Measurements from ENCODE around the gene IKBKE. TPM values are rescaled to one million over a fixed set of nuclear protein-coding genes. Genes with fewer than 3 reads are reported as not detected.
A peak's percentile ranks its signal among the peaks of the same experiment; 100 is the strongest.

The IKBKE gene
- 8.6 and 9.8 TPM in 2 replicates for total RNA-seq (2021; fragmentation: NEBNext Ultra II Directional; extraction: Animal tissue kit (Norgen Biotek cat#: 25700))
- 9.1 and 12.0 TPM in 2 replicates for polyA plus RNA-seq (2011; rRNA removed)
- 9.0 TPM for polyA plus RNA-seq (2011; cell fraction: cytosol; rRNA removed)
- 24.8 TPM for polyA plus RNA-seq (2011; cell fraction: nucleus; rRNA removed)
- 7.5 to 13.1 TPM (median 12.1 TPM) in 4 replicates for polyA plus RNA-seq (2012, experiment 1 of 2)
- 7.7 TPM for polyA plus RNA-seq (2012, experiment 2 of 2)
- polyA plus RNA-seq (2013, experiment 1 of 2) = 4.2 TPM
- polyA plus RNA-seq (2013, experiment 2 of 2) = 3.9 TPM
- 13.0 and 19.8 TPM in 2 replicates for polyA minus RNA-seq (2011; rRNA and poly(A)+ RNA removed)
- 5.9 TPM for polyA minus RNA-seq (2011; cell fraction: cytosol; rRNA and poly(A)+ RNA removed)
- 15.1 TPM for polyA minus RNA-seq (2011; cell fraction: nucleus; rRNA and poly(A)+ RNA removed)
- long read RNA-seq, experiment 1, partial matches to known transcripts = 4 of 6 reads
- long read RNA-seq, experiment 1, other reads (novel, unspliced or antisense) = 1 of 6 reads
- long read RNA-seq, experiment 2, partial matches to known transcripts = 1 of 5 reads
- long read RNA-seq, experiment 2, other reads (novel, unspliced or antisense) = 2 of 5 reads

DNA sequence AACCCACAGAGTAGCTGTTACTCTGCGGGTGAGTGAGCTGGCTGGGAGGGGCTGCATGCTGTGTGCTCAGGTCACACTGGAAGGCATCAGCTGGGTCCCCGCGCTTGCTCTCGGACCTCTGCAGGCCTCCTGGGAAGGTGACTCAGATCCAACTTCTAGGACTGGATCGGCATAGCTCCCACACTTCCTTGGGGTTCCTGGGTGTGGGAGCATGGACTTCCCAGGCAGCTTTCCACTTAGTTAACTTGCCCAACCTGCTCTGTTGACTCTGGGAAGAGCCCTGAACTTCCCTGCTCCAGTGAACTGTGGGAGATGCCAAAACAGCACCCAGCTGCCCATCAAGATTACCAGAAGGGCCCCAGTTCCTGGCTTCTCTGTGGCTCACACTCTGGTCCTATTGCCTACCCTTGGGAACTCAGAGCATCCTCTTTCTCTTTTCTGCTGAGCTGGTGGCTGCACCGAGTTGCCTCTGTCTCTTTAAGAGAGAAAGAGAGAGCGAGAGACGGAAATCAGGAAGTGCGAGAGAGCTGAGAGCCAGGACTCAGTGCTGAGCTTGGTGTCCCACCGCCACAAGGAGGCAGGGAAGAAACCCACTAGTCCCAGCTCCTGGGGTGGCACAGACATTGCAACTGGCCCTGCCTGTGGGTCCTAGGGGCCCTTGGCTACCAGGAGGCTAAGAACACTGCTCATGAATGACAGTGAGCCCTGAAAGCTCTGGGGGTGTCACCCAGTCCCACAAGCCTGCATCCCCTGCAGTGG is at the start of gene IKBKE:
Gene IKBKE, plus strand, starts transcription at position 544 of the 759 bp plus-strand sequence. CDS start 2,752 bp downstream, outside the sequence.
- no peak within 1 kb of the TSS for H2AK5ac ChIP-seq (ENCODE audit: low read depth, low read length)
- H3K79me1 ChIP-seq (ENCODE audit: low read depth, low read length) = no peaks in the 10 kb centered on the region; the same call in 1 of the 2 replicates
- no peak within 1 kb of the TSS for H3K23ac ChIP-seq (ENCODE audit: insufficient read length)
- H3K4me2 ChIP-seq (ENCODE audit: insufficient read depth in 1 of 2, low read depth in 2 of 2, low read length in 2 of 2) = peak within 1 kb of the TSS; percentile 77 to 95
- no peaks in the 10 kb centered on the region for H3K79me2 ChIP-seq (ENCODE audit: control insufficient read depth in 1 of 2, insufficient read depth in 2 of 2, low read length in 2 of 2)
- H4K20me1 ChIP-seq (replicated peaks in 1 of 2; ENCODE audit: control insufficient read depth in 1 of 2, insufficient read depth in 2 of 2, low read length in 2 of 2) = no peaks in the 10 kb centered on the region
- peak within 1 kb of the TSS; percentile 31 to 65 (median 51) for H3K4me3 ChIP-seq (ENCODE audit: extremely low read depth in 1 of 4, insufficient read depth in 2 of 4, low read depth in 3 of 4, low read length in 4 of 4)
- WGBS, 2 experiments (ENCODE audit: extremely low coverage in 1 of 2, insufficient coverage in 1 of 2, insufficient read length in 1 of 2, insufficient replicate concordance in 2 of 2, low coverage in 1 of 2, low lambda C conversion rate in 2 of 2, missing lambda C conversion rate in 1 of 2) = 33% methylated on average over 8 of the region's 10 CpGs; no CpG with 5 or more reads in 1 of the 2 experiments
- H2BK12ac ChIP-seq (ENCODE audit: low read depth, low read length) = peak within 1 kb of the TSS; percentile 81; the same call in 1 of the 2 replicates
- H4K5ac ChIP-seq (ENCODE audit: insufficient read length, low read depth, low read length) = peak within 1 kb of the TSS; percentile 82
- peak within 1 kb of the TSS; percentile 58 for H4K91ac ChIP-seq (replicated peaks; ENCODE audit: insufficient read length, low read length)
- peak in 1 of 2 experiments; percentile 68 for DNase-seq (ENCODE audit: low read depth in 1 of 2, low spot score in 2 of 2)
- peak within 1 kb of the TSS in 2 of 4 experiments; percentile 1 to 6; a peak in 3 of 7 replicates for H3K9ac ChIP-seq (replicated peaks in 1 of 4; ENCODE audit: extremely low read depth in 1 of 4, low read depth in 3 of 4, low read length in 3 of 4)
- no peaks in the 10 kb centered on the region for H3K36me3 ChIP-seq (ENCODE audit: control insufficient read depth in 2 of 4, insufficient read depth in 4 of 4, low read length in 3 of 4)
- no peak within 1 kb of the TSS for H3K56ac ChIP-seq (replicated peaks; ENCODE audit: insufficient read length, low read depth, low read length)
- H2BK15ac ChIP-seq (ENCODE audit: low read length) = peak within 1 kb of the TSS; percentile 92; the same call in 1 of the 2 replicates
- no peaks in the 10 kb centered on the region for H3K9me3 ChIP-seq (ENCODE audit: insufficient read depth in 2 of 2, low read depth in 1 of 2, low read length in 1 of 2)
- peak within 1 kb of the TSS; percentile 91 for H3K18ac ChIP-seq (ENCODE audit: extremely low read depth, low read length)
- FAIRE-seq = no peak
- peaks cover 3 to 47% (median 25%) of the 10 kb centered on the region in 4 experiments for H3K4me1 ChIP-seq (replicated peaks in 1 of 4; ENCODE audit: control insufficient read depth in 3 of 4, insufficient read depth in 4 of 4, low read length in 3 of 4)
- peaks cover 9% of the 10 kb centered on the region; the same call in 1 of the 2 replicates for H3K23me2 ChIP-seq (ENCODE audit: low read depth, low read length)
- peak within 1 kb of the TSS; percentile 79 for H4K8ac ChIP-seq (ENCODE audit: extremely low read depth, insufficient read depth, low read length)
- H3K27ac ChIP-seq (ENCODE audit: low read depth, low read length) = no peak within 1 kb of the TSS
- ChIA-PET CTCF (ENCODE audit: partially characterized antibody) (interaction anchor here (0.7 to 6.0 kb wide), 19 partner anchors 9 to 321 kb away, joined by 3 to 76 read pairs (median 5); partner anchors contain the start of gene RASSF5), POLR2A (ENCODE audit: partially characterized antibody) (interaction anchor here (0.6 to 2.2 kb wide), 9 partner anchors 8 to 140 kb away, joined by 3 to 14 read pairs (median 4); partner anchors contain the start of gene RASSF5)
- peak within 1 kb of the TSS; percentile 22 for H3K4ac ChIP-seq (replicated peaks; ENCODE audit: insufficient read length, low read depth, low read length)
- H3K27me3 ChIP-seq (replicated peaks in 1 of 4; ENCODE audit: control insufficient read depth in 3 of 4, extremely low read depth in 1 of 4, insufficient read depth in 3 of 4, low read length in 3 of 4) = peaks cover 0 to 3% (median 0%) of the 10 kb centered on the region in 4 experiments; a peak in 2 of 7 replicates
- H3K14ac ChIP-seq (ENCODE audit: insufficient read length) = no peak within 1 kb of the TSS
- peak within 1 kb of the TSS; percentile 90; the same call in 1 of the 2 replicates for H2BK5ac ChIP-seq (ENCODE audit: low read depth, low read length)
- peak within 1 kb of the TSS; percentile 95 for H2BK20ac ChIP-seq (ENCODE audit: low read length)
- peak within 1 kb of the TSS; percentile 67 for H2BK120ac ChIP-seq (replicated peaks; ENCODE audit: low read depth, low read length)
- H2AFZ ChIP-seq (ENCODE audit: low read length) = peak within 1 kb of the TSS; percentile 96
- TF ChIP-seq KDM5A (IDR thresholded peaks at IDR 0.05; ENCODE audit: low read length) (no peak), SUZ12 (IDR thresholded peaks at IDR 0.05; ENCODE audit: low read length) (no peak), ATF3 (IDR thresholded peaks at IDR 0.05; ENCODE audit: insufficient read depth, low read depth, low read length) (no peak), SP2 (IDR thresholded peaks at IDR 0.05; ENCODE audit: low read length) (no peak), NRF1 (IDR thresholded peaks at IDR 0.05; ENCODE audit: low read depth, low read length) (no peak), CBX5 (IDR thresholded peaks at IDR 0.05; ENCODE audit: low read depth, low read length) (no peak), MAFK (IDR thresholded peaks at IDR 0.05; ENCODE audit: low read depth, low read length) (no peak)

Measured in H1 (cell line).